Measurements from ENCODE around the gene RRP15.
"Not testable (repeated sequence)": the region's sequence is repeated elsewhere in the genome, so short reads cannot be mapped to it uniquely, and the experiment has no call there.

RRP15 gene

DNA sequence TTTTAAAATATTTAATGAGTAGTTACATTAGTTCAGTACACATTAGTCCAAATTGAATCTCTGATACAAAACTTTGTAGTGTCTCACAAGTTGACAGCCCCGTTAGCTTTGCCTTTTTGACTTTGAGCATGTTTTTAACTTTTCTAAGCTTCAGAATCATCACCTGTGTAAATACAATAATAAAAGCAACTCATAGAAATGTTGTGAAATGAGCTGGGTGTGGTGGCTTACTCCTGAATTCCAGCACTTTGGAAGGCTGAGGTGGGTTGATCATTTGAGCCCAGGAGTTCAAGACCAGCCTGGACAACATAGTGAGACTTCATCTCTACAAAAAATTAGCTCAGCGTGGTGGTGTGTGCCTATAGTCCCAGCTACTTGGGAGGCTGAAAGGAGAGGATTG, 11.1 kb downstream of the RRP15 start:
- DNase-seq (ENCODE audit: low read depth in 2 of 2), result no peak

DNA sequence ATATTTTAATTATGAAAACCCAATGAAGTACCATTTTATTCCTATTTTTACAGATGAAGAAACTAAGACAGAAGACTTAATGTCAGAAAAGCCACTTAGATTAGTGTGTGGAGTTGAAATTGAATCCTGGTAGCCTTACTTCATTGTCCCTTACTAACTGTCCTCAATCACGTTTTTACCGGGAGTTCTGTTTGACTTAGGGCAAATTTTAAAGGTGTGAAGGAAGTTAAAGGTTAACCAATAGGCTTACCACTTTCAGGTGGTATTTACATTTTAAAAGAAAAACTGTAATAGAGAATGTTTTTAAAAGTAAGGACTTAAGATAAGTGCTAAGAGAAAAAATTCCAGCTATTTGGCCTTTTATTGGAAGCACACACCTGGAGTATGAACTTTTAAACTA, 12.4 kb downstream of the RRP15 start:
- no peak for DNase-seq (ENCODE audit: low read depth in 2 of 2)

DNA sequence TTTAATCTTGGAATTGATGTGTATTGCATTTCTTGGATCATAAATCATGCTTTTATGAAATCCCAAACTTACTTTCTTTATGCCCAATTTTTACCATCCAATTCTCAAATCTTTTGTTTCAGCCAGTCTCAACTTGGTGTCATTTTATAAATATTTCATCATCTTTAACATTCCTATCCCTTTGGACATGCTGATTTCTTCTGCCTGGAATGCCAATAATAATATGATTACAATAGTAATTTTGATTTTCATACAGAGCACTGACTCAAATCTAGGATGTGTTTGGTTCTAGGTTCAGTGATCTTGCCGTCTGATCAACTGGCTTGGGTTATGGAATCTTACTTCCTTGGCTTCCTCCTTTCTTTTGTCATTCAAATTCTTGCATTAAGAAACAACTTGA, 12.8 kb downstream of the RRP15 start:
- no peak for DNase-seq (ENCODE audit: low read depth in 2 of 2)

DNA sequence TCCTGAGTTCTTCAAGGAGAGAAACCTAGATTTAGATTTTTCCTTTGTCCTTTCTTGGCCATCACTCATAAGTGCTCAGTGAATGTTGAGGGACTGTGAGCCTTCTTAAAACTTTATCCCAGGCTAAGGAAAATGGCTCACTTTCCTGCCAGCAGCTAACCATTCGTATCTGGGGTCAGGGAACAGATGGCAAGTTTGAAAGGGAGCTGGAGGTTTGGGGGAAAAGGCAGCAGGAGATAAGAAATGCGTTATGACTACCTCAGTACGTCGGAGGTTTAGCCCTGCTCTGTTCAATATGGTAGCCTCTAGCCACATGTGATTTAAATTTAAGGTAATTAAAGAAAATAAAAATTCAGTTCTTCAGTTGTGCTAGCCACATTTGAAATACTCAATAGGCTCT, 13.3 kb downstream of the RRP15 start:
- no peak for DNase-seq (ENCODE audit: low read depth in 2 of 2)

DNA sequence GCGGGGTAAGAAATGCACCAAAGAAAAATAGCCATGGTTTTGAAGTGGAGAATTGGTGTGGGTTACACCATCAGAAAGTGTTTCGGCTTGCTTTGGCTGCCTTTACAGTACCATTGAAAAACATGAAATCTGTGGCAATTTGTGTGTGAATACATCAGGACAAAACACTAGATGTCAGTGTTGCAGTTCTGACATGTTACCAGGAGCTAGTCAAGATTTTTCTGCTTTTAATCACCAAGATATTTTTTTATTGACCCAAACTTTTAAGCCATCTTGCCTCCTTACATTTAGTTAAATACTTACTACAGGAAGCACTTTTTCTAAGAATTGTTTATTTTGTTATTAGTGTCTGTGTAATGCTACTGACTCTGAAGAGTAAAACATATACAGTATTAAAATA, 14.3 kb downstream of the RRP15 start:
- DNase-seq (ENCODE audit: low read depth in 2 of 2), result no peak

DNA sequence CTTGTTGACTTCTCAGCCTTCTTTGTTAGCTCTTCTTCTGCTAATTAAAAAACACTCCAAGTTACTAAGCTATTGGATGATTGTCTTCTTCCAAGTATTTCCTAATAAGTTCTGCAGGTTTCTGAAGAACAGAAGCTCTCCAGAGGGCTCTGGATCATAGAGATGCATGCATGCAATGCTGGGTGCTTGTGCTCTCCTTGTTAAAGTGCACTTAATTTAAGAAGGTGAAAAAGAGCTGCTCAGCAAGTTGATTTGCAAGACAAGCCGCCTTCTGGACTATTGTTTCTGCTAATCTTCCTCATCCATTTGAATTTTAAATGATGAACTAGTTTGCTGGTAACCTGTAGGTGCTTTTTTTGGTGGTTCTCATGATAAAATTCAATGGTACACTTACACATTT, 16.1 kb downstream of the RRP15 start:
- no peak for DNase-seq (ENCODE audit: low read depth in 2 of 2)

DNA sequence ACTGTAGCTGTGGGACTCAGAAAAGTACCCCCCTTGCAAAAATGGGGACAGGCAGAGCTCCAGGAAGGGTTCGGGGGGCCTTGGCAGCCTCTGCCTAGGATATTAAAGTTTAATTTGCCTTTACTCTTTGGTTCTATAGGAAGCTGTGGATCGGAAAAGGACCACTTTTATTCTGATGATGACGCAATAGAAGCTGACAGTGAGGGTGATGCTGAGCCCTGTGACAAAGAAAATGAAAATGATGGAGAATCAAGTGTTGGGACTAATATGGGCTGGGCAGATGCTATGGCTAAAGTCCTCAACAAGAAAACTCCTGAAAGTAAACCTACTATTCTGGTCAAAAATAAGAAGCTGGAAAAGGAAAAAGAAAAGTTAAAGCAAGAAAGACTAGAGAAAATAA, 17.1 kb downstream of the RRP15 start:
- DNase-seq (ENCODE audit: low read depth in 2 of 2), result no peak

DNA sequence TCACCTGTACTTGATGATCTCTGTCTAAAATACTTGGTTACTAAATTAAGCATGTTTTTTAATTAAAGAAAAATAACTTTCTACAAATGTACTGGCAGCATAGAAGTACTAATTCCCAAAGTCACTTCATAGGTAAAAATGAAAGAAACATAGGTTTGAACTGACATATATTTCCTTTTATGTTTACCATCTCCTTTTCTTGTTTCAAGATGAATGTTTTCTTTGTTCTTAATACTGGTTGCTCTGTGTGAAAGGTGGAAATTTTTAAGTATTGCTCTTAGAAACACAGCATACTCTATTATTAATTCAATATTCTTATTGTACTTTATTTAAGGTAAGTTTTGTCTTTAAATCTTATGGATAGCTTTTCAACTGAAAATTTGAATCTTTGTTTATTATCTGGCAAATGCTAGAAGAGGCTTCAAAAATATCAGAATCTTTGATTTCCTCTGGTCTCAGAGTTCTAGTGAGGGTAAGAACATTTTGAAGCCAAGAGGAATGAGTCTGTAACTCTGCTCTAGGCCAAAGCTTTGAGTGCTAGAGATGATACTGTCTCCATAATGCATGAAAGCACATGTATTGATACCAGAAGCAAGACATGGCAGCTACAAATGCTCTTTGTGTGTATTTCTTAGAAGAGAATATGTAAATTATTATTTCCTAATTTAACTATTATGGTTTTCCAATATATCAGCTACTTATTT, 18.2 kb downstream of the RRP15 start:
- DNase-seq (ENCODE audit: low read depth in 2 of 2), result no peak

DNA sequence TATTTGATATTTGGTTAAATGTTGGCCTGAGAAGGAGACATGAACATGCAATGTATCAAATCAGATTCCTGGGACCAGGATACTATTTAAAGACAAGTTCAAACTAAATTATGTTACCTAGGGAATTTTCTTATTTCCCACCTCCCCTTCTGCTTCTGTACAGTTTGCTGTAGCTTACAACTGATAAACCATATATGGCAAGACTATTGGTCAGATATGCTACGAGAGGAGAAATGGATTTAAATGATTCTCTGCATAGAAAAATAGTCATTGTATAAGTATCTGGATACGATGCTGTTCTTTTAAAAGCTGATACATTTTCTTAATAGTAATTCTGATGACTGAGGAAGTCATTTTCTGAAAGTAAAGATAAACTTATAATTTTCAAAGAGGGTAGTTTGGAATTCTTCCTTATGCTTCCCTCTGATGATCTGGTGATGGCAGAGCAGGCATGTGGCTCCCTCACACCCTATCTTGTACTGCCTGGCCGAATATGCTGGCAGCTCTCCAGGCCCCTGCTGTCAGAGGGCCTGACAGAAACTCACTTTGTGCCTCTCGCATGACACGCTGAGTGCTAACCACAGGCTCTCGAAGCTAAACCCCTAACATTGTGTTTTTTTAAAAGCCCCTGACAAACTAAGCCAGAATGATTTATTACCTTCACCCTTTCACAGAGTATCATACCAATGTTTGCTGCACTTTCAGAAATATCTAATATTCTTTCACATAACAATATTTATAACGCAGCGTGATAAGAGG, 19.4 kb downstream of the RRP15 start:
- DNase-seq (ENCODE audit: low read depth in 2 of 2), result no peak

DNA sequence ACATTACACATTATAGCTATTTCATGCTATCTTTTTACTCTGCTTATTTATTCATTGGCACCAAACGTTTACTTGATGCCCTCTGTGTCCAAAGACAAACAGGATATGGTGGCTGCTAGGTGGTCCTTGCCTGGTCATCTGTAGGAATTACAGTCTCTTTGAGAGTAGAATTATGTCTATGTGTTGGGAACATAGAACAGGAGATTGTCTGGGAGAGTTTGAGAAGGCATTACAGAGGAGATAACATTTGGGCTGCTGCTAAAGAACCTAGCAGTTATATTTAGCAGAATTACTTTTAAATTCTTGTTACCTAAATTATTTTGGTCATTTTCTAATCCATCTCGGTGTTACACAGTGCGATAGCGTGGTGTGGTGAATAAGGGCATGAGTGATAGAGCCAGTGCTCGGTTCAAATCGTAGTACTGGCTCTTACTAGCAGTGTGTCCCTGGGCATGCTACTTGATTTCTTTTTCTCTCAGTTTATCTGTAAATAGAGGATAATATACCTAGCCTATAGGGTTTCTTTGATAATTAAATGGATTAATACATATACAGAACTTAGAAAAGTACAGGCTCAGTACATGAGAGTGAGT, 20.5 kb downstream of the RRP15 start:
- no peak for DNase-seq (ENCODE audit: low read depth in 2 of 2)

DNA sequence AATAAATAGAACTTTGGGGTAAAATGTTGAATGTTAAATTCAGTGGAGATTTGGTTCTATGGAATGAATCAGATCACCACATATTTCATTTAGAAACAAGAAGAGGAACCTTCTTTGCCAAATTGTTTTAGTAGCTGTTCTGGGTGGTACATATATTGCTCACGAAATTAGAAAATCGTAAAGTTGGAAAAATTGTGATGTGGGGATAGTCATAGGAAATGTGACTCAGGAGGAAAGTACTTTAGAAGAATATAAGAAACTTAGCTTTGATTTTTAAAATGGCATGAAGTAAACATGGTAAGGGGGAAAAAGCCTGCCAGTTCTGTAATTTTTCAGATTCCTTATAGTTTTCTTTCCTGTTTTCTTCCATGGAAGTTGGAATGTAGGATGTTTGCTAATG, 27.4 kb downstream of the RRP15 start:
- no peak for DNase-seq (ENCODE audit: low read depth in 2 of 2)

DNA sequence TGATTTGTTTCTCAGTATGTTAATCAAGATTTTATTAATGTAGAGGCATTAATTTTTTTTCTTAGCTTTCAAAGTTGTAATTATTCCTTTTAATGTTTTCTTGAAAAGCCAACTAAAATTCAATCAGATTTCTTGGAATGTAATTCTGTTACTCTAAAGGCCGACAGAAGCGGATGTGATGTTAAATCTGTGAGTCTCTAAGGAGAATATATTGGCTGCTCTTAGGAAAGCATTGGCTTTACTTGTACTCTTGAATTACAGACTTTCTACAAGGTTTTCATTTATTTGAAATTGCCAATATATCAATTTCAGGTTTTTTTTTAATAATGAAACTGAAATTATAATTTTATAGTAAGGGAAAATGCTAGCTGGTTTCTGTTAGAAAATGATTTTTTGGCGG, 29.2 kb downstream of the RRP15 start:
- no peak for DNase-seq (ENCODE audit: low read depth in 2 of 2)

DNA sequence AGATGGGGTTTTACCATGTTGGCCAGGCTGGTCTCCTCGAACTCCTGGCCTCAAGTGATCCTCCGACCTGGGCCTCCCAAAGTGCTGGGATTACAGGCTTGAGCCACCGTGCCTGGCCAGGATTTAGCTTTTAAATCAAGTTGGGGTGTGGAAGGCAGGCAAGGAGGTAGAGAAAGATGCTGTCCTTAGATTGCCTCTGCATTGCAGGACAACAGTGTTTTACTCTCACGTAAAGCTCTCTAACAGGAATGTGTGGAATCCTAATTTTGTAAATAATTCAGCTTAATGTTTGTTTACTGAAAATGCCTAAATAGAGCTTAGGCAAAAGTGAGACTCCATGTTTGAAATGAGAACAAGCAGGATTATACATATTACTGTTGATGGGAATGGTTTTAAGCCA, 30.5 kb downstream of the RRP15 start:
- no peak for DNase-seq (ENCODE audit: low read depth in 2 of 2)

DNA sequence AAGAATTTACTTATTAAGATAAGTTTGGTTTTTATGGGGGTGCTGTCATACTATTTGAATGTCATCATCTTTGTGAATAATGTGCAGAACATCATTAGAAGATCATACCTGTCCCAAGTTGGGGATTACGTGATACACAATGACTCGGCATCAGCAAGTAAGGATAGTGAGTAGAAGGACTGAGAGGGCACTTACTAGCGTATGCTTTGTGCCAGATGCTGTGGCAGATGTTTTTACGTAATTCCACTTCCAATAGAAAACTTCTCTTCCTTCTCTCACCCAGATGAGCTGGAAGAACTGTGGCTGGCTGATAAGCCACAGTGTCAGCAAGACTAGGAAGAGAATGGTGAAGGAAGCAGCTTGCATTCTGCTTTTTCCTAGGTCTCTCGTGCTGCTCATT, 32.0 kb downstream of the RRP15 start:
- DNase-seq (ENCODE audit: low read depth in 2 of 2), result no peak

DNA sequence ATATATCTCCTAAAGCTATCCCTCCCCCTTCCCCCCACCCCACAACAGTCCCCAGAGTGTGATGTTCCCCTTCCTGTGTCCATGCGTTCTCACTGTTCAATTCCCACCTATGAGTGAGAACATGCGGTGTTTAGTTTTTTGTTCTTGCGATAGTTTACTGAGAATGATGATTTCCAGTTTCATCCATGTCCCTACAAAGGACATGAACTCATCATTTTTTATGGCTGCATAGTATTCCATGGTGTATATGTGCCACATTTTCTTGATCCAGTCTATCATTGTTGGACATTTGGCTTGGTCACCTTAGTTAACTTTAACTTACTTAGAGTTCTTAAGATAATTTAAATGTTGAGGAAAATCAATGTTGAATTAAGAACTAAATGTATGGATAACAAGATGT, 35.1 kb downstream of the RRP15 start:
- not testable (repeated sequence) for DNase-seq (ENCODE audit: low read depth in 2 of 2)

DNA sequence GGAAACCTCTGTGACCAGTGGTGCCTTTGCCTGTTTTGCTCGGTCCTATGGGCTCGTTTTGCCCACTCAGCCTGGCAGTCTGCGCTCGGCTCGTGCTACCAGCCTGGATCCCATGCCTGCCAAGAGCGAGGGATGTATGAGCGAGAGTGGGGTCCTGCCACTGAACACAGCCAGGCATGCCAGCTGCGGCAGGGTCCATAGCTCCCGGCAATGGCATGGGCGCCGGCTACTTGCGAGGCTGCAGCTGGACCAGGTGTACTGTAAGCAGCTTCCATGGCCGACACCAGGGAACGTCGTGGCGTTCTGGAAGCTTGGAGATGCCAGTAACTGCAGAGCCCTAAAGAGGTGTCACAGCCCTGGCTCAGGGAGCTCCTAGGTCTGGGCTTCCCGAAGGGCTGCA, 37.7 kb downstream of the RRP15 start:
- no peak for DNase-seq (ENCODE audit: low read depth in 2 of 2)

DNA sequence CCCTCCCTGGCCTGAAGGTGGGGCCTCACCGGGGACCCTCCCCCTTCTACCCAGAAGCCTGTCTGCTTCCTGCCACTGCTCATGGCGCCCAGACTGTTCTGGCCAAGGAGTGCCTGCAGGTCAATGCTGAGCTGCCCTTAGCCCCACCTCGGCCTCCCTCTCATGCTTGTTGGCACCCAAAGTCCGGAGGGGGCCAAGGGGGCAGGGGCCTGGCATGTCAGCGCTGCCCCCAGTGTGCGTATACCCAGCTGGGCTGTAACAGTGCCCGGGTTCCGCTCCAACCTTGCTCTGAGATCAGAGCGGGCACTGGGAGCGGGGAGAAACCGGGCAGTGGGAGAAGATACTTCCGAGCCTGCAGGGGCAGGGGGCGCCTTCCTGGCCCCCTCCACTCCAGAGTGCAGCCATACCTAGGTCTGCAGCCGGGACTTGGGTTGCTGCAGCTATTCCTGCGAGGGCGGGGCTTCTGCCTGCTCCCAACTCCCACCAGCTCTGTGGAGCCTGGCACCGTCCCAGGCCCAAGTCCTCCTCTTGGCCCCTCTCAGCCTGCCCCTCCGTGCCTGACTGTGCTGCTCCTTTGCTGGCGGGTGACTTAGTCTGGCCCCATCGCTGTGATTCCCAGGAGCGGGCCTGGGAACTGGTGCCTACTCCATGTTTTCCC, 38.6 kb downstream of the RRP15 start:
- no peak for DNase-seq (ENCODE audit: low read depth in 2 of 2)

DNA sequence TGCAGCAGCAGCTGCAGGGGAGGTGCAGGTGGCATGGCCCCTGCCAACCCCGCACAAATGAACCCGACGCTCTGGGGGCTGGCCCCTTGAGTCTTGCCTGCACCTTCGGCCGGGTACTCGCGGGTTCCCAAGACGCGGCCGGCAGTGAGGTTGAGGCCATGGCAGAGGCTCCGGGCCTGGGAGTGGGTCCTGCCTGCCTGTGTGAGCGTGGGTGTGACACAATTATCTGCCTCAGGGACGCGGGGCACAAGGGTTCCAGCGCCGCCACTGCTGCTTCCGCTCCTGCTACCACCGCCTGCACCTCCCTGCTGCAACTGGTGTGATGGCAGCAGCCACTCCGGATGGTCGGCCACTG, 39.1 kb downstream of the RRP15 start:
- DNase-seq (ENCODE audit: low read depth in 2 of 2), result no peak

DNA sequence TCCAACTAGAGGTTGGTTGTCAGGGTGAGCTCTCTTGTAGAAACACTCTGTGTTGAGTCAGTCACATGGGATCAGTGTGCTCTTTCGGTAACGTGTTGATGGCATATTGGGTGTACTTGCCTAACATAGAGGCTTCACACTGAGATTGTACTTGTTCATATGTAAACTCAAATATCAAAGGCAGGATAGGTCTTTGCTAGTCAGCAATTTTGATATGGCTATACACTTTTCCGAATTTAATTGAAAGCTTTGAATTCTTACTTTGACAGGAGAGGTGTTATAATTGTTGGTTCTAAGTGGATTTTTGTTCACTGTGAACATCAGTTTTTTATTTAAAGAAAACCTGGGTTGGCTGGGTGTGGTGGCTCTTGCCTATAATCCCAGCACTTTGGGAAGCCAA, 43.7 kb downstream of the RRP15 start:
- no peak for DNase-seq (ENCODE audit: low read depth in 2 of 2)

DNA sequence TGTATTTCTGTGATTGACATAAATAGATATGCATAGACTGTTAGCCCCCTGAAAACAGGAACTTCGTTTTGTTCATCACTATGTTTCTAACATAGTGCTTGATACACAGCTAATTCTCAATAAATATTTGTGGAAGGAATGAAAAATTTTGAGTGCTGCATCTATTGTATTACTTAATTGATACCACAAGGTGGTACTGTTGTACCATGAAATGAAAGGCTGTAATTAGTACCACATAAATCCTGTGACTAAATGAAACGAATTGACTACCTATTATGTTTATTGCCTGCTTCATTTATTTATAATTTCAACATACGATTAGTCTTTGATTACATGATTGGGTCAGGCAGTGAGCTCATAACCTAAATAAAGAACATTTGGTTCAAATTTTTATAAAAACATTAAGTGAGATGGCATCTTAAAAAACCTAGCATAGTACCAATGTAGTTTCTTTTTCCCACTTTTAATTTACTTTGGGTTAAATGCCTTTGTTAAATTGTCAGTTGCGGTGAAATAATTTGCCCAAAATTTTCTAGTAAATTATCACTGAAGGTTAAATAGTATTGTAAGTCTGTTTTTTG, 45.0 kb downstream of the RRP15 start:
- DNase-seq (ENCODE audit: low read depth in 2 of 2), result no peak

DNA sequence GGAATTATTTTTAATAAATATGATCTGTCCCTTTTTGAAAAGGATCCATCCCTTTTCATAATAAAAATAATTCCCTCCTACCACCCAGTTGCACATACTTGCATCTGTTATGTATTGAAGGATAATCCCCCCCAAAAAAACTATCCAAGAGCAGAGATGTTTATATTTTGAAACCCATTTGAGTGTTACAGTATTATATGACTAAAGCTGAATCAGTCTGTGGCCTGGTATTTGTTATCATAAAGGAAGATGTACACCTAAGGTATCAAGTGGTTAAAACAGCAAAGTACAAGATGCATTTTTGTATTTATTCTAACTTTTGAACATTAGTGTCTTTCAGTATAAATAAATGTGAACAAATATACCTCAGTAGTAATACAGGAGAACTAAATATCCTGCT, 47.3 kb downstream of the RRP15 start:
- DNase-seq (ENCODE audit: low read depth in 2 of 2), result no peak

DNA sequence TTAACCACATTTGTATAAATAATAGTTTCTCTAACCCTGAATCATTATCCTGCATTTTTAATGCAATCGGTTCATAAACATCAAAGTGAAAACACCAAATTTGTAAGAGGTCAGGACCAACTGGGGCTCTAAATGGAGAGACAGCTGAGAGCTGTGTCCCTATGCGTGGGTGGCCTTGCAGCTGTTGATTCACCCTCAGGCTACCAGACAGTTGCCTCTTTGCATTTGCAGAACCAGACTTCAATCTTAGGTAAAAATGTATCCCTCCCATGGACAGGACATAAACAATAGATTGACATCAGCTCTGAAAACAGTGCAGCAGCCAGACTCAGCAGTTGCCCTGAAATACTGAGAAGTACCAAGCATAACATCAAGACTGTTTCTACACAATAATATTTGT, 51.2 kb downstream of the RRP15 start:
- no peak for DNase-seq (ENCODE audit: low read depth in 2 of 2)

Measured in stimulated activated CD4-positive, alpha-beta T cell treated with anti-CD3 and anti-CD28 coated beads, Interleukin-15, amount 100 ng/mL, for 48 hours (primary cell).